DMS79 (cell line): Measurements from ENCODE around the gene GALNT16.

Experiments
- DNase-seq: peaks from one replicate; lab custom pipeline; 2025; lab: John Stamatoyannopoulos, UW

GALNT16 gene

DNA sequence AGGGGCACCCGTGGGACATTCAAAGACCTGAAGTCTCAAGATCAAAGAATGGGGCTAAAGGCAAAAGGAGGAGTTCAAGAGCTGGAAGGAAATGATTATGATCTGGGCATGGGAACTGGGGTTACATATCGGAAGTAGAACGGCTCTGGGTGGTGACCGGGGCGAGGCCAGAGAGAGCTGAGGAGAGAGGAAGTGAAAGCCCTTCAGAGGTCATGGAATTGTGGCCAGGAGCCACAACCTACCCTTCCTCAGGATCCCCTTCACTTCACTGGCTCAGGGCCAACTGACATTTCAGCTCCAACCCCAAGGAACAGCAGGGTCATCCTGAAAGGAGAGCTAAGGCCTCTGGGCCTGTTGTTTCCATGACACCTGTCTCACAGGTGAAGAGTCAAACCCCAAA lies 57.8 kb downstream of the GALNT16 start:
- DNase-seq: no peak

- DNase-seq: no peak
Observed at GRCh38 chr14:69318241-69318640, 58.3 kb downstream of the GALNT16 start.

DNA sequence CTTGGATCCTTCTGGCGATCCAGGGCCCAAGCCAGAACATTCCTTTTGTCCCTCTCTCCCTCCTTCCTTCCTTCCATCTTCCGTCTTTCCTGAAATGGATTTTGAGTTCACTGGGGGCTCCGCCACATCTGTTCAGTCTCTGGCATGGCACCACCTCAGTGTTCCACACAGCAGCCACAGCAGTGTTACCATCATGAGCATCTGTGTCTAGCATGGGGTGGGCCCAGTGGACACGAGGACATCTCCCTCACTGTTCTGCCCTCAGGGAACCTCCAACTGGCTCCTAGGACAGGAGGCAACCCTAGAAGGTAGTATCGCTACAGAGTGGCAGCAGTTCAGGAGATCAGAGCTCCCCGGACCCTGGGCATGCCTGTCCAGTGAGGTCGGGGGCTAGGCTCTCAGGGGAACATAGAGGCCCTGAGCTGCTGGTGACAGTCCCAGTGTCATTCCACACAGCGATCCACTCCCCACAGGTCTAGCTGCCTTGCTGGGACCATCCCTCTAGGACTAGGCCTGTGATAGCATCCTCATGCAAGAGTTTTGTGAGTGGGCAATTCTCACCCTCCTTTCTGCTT lies 59.0 kb downstream of the GALNT16 start:
- no peak for DNase-seq

GRCh38 chr14:69319911-69320310 lies 60.0 kb downstream of the GALNT16 start:
- DNase-seq: no peak

GRCh38 chr14:69320581-69321365 lies 60.8 kb downstream of the GALNT16 start:
- DNase-seq: no peak

GRCh38 chr14:69321601-69322330 lies 61.8 kb downstream of the GALNT16 start:
- DNase-seq: no peak

GRCh38 chr14:69323266-69323998 lies 63.5 kb downstream of the GALNT16 start:
- DNase-seq: no peak

DNA sequence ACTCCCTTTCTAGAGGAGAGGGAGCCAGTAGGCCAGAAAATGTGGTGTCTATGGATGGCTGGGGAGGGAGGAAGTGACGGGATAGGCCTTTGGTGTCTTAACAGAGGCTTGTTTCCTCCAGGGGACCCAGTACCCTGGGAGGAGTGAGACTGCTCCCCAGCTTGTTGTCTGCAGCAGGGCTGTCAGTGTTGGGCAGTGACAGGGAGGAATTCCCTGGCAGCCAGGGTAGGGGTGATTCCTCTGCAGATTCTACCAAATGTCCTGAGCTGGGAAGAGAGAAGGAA lies 64.0 kb downstream of the GALNT16 start:
- DNase-seq: no peak

- DNase-seq: no peak
Observed at GRCh38 chr14:69324341-69324931, 64.5 kb downstream of the GALNT16 start.

- no peak for DNase-seq
Observed at GRCh38 chr14:69325086-69325485, 65.1 kb downstream of the GALNT16 start.

DNA sequence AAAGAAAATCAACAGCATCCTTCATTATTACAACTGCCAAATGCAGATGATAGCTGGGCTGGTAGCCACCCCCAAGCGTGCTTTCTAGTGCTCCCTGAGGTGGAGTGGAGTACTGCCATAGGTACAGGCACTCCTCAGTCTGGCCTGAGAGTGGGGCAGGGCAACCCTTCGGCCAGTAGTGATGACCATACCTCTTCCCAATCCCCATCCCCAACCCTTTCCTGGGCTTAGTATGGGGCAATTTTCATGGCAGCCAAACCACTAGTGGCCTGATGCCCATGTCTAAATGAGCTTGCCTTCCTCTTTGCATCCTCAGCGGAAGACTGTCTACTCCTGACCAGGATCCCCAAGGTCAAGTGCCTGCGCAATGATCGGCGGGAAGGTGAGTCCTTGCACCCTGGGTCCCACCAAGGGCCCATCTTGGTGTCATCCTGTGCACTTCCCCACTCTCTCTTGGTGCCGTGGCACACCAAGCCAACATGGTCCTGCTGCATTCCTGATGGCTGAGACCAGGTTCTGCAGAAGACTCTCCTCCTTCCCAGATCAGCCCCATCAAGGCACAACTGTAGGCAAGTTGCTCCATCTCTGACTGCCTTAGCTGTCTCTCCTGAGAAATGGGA lies 65.8 kb downstream of the GALNT16 start:
- DNase-seq: no peak

DNA sequence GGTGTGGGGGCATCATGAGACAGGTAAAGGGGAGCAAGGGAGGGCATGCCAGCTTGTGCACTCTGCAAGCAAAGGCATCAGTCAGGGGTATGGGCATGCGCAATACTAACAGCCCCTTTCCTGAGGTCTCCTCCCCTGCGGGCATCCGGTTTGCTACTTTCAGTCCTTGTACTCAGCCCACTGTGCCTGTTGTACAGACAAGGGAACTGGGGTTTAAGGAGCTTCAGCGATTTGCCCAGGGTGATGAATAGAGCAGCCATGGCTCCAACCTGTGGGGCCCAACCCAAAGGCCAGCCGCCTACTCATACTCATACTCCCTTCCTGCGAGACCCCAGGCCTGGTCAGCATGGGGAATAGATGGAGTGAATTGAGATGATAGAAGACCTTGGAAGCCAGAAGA lies 66.7 kb downstream of the GALNT16 start:
- DNase-seq: no peak

DNA sequence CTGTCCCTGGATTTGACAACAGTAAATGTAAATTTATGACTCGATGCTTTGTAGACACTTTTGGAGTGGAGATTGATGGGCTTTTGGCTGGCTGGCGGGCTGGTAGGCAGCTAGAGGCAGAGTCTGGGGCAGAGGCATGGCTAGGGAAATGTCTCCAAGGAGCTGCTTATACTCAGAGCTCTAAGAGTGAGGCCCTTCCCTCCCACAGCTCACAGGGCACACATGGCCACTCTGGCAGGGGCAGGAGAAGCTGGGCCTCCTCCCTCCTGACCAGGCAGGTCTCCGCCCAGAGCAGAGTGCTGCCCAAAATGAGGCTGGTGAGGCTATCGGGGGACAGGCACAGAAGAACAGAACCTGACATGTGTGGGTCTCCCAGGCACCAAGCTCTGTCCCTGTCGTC lies 67.5 kb downstream of the GALNT16 start:
- no peak for DNase-seq

DNA sequence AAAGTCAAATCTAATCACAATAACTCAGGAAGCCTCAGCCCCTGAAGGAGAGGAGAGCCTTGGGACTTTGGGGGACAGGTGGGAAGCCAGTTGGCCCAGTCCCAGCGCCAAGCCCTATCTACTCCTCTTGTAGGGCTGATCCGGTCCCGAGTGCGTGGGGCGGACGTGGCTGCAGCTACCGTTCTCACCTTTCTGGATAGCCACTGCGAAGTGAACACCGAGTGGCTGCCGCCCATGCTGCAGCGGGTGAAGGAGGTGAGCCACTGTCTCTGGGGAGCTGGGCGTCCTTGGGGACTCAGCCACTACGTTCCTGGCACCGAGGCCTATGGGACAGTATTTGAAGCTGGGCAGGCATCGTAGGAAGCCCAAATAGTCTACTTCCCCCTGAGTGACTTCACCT lies 68.4 kb downstream of the GALNT16 start:
- no peak for DNase-seq

- DNase-seq: no peak
Observed at GRCh38 chr14:69328765-69329164, 68.8 kb downstream of the GALNT16 start.

DNA sequence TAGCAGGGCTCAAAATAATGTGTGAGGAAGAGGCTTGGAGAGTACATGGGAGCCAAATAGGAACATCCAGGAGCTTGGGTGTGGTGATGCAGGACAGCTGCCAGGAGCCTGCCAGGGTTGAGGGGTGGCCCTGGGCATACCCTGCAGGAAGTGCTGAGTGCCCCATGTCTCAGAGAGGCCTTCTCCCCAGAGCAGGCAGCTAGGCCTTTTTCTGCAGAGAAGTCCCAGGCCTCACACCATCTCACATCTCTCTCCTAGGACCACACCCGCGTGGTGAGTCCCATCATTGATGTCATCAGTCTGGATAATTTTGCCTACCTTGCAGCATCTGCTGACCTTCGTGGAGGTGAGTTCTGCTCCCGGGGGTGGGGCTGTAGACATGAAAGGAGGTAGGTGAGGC lies 71.2 kb downstream of the GALNT16 start:
- no peak for DNase-seq

DNA sequence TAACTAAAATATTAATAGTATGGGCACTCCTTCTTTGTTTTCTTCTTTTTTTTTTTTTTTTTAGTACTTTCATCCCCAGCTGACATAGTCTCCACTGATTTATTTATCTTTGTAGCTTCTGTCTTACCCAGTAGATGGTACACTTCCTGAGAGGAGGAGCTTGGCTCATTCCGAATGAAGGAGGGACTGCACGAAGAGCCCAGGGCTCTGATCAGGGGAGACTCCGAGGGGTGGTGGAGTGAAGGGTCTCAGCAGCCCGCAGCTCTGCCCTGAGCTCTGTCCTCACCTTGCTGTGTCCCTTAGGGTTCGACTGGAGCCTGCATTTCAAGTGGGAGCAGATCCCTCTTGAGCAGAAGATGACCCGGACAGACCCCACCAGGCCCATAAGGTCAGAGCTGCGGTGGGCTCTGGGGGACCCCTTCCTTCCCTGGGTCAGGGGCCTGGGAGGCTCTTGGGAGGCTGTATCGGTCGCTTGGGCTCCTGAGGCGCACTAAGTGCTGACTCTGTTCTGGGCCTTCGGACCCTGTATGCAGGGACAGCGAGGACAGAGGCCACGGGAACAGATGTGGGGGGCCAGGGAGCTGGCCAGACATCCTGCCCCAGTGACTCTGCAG lies 72.9 kb downstream of the GALNT16 start:
- DNase-seq: no peak

- DNase-seq: no peak
Observed at GRCh38 chr14:69333791-69334337, 73.9 kb downstream of the GALNT16 start.

GRCh38 chr14:69334576-69334975 lies 74.6 kb downstream of the GALNT16 start:
- DNase-seq: no peak

DNA sequence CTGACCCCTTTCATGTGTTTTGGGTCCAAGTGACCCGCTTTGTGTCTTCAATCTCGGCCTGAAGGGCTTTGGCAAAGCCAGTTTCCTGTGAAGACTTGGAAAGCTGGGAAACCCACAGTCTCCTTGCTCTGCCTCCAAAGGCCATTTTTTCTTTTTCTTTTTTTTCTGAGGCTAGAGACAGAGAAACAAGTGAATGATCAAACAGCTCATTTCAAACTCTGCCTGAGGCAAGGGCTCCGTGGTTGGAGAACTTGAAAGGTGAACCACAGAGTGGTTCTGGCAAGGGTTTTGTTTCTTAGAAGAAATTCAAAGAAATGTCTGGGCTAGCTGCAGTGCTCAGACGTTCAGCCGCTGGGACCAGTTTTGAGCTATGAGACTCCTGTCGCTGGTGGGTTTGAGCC lies 75.4 kb downstream of the GALNT16 start:
- DNase-seq: peak; percentile 85

GRCh38 chr14:69337984-69338383 lies 78.0 kb downstream of the GALNT16 start:
- no peak for DNase-seq
